Measurements from ENCODE around the gene SNAPC4. TPM values are rescaled to one million over a fixed set of nuclear protein-coding genes. Genes with fewer than 3 reads are reported as not detected.

Gene SNAPC4
- total RNA-seq, 2 experiments from 2014 or later, result 12.4 to 16.8 TPM

Other genes starting within 250 kb of the SNAPC4 start
- gene LHX3, start 195.0 kb downstream of the SNAPC4 start, total RNA-seq, result not detected
- gene QSOX2, start 154.4 kb downstream of the SNAPC4 start, total RNA-seq, result 10 to 100 TPM; 18.1 to 21.2 TPM
- gene CCDC187, start 96.1 kb downstream of the SNAPC4 start, total RNA-seq, result under 1 TPM in 1 of 2 experiments, not detected in 1; 0.05 TPM
- gene GPSM1, start 72.6 kb downstream of the SNAPC4 start, total RNA-seq, result 10 to 100 TPM in 1 of 2 experiments, 1 to 10 TPM in 1; 9.6 to 10.8 TPM
- 10 to 100 TPM; 11.7 to 12.8 TPM for gene DNLZ, start 36.4 kb downstream of the SNAPC4 start, total RNA-seq
- 1 to 10 TPM in 1 of 2 experiments, under 1 TPM in 1; 0.98 to 1.1 TPM for gene CARD9, start 26.5 kb downstream of the SNAPC4 start, total RNA-seq
- 10 to 100 TPM; 57.2 to 67.7 TPM for gene ENTR1, start 10.4 kb upstream of the SNAPC4 start, total RNA-seq
- gene PMPCA, start 10.5 kb upstream of the SNAPC4 start, total RNA-seq, result 100 to 1,000 TPM in 1 of 2 experiments, 10 to 100 TPM in 1; 88.0 to 113 TPM
- 10 to 100 TPM; 13.5 to 14.1 TPM for gene INPP5E, start 39.7 kb upstream of the SNAPC4 start, total RNA-seq
- 10 to 100 TPM; 62.7 TPM for gene SEC16A, start 82.9 kb upstream of the SNAPC4 start, total RNA-seq
- gene NOTCH1, start 145.9 kb upstream of the SNAPC4 start, total RNA-seq, result 10 to 100 TPM; 70.0 to 79.4 TPM